H9 (cell line): Measurements from ENCODE around the gene HAUS7. TPM values are rescaled to one million over a fixed set of nuclear protein-coding genes. Genes with fewer than 3 reads are reported as not detected.

ENCODE experiments used
- DNase-seq: peaks from one replicate; pipeline ENCODE4 v3.0.0-alpha.2; 2017
- H2AFZ ChIP-seq: one replicate; pipeline ENCODE4 v1.6.1; 2013; ENCODE audit warnings: mild to moderate bottlenecking, low read length, control low read depth, moderate library complexity
- H2AK5ac ChIP-seq: 2 replicates; pipeline ENCODE4 v1.6.1; 2013; ENCODE audit warnings: low read length, control low read depth, mixed read lengths; ENCODE audit not compliant: insufficient read length
- H2BK120ac ChIP-seq: one replicate; pipeline ENCODE4 v1.6.1; 2013; ENCODE audit warnings: low read depth, mild to moderate bottlenecking, low read length, control low read depth, inconsistent platforms; ENCODE audit not compliant: poor library complexity, severe bottlenecking
- H2BK12ac ChIP-seq: 2 replicates; pipeline ENCODE4 v1.6.1; 2013; ENCODE audit warnings: low read length, control low read depth, mixed read lengths, low read depth; ENCODE audit not compliant: insufficient read length
- H2BK15ac ChIP-seq: 2 replicates; pipeline ENCODE4 v1.6.1; 2013; ENCODE audit warnings: low read depth, low read length, control low read depth
- H2BK20ac ChIP-seq: one replicate; pipeline ENCODE4 v1.6.1; 2013; ENCODE audit warnings: low read depth, mild to moderate bottlenecking, low read length, control low read depth, inconsistent platforms; ENCODE audit not compliant: poor library complexity, severe bottlenecking
- H2BK5ac ChIP-seq: 2 replicates; pipeline ENCODE4 v1.6.1; 2013; ENCODE audit warnings: low read length, control low read depth, mixed read lengths; ENCODE audit not compliant: insufficient read length
- H3K14ac ChIP-seq: 2 replicates; pipeline ENCODE4 v1.6.1; 2013; ENCODE audit warnings: low read length, control low read depth; ENCODE audit not compliant: insufficient read depth
- H3K18ac ChIP-seq: 2 replicates; pipeline ENCODE4 v1.6.1; 2013; ENCODE audit warnings: low read depth, mild to moderate bottlenecking, mixed read lengths, low read length, control low read depth; ENCODE audit not compliant: insufficient read length
- H3K23ac ChIP-seq: 2 replicates; pipeline ENCODE4 v1.6.1; 2013; ENCODE audit warnings: low read length, control low read depth, mixed read lengths, low read depth; ENCODE audit not compliant: insufficient read length
- H3K23me2 ChIP-seq: 2 replicates; pipeline ENCODE4 v1.6.1; 2013; ENCODE audit warnings: low read depth, mild to moderate bottlenecking, mixed read lengths, low read length, control low read depth; ENCODE audit not compliant: insufficient read length, poor library complexity, severe bottlenecking
- H3K27ac ChIP-seq: 2 replicates; pipeline ENCODE4 v1.5.1; 2013; ENCODE audit warnings: low read length, control low read depth, mixed read lengths, low read depth; ENCODE audit not compliant: insufficient read length
- H3K27me3 ChIP-seq: 2 replicates; pipeline ENCODE4 v1.6.1; 2013; ENCODE audit warnings: low read length, control low read depth, inconsistent platforms; ENCODE audit not compliant: insufficient read depth
- H3K4ac ChIP-seq: 2 replicates; pipeline ENCODE4 v1.6.1; 2013; ENCODE audit warnings: low read depth, mild to moderate bottlenecking, control low read depth, inconsistent platforms, low read length, moderate library complexity
- H3K4me1 ChIP-seq: 2 replicates; pipeline ENCODE4 v1.6.1; 2013; ENCODE audit warnings: low read length, control low read depth, inconsistent platforms; ENCODE audit not compliant: insufficient read depth
- H3K4me2 ChIP-seq: 2 replicates; pipeline ENCODE4 v1.6.1; 2013; ENCODE audit warnings: low read length, control low read depth, mixed read lengths; ENCODE audit not compliant: insufficient read length, insufficient read depth
- H3K56ac ChIP-seq: 2 replicates; pipeline ENCODE4 v1.6.1; 2013; ENCODE audit warnings: low read depth, mild to moderate bottlenecking, mixed read lengths, low read length, control low read depth; ENCODE audit not compliant: insufficient read length
- H3K79me1 ChIP-seq: 2 replicates; pipeline ENCODE4 v1.6.1; 2013; ENCODE audit warnings: low read depth, mild to moderate bottlenecking, moderate library complexity, low read length, control low read depth, inconsistent platforms; ENCODE audit not compliant: insufficient read depth, poor library complexity, severe bottlenecking
- H3K79me2 ChIP-seq: 2 replicates; pipeline ENCODE4 v1.6.1; 2013; ENCODE audit warnings: low read length, control low read depth, inconsistent platforms; ENCODE audit not compliant: insufficient read depth
- H3K9ac ChIP-seq: 2 replicates; pipeline ENCODE4 v1.6.1; 2013; ENCODE audit warnings: low read length, control low read depth, mixed read lengths; ENCODE audit not compliant: insufficient read length; ENCODE audit errors: extremely low read depth
- H3K9me3 ChIP-seq: one replicate; pipeline ENCODE4 v1.6.1; 2013; ENCODE audit warnings: low read depth, low read length, inconsistent platforms; ENCODE audit not compliant: control insufficient read depth
- H3T11ph ChIP-seq: one replicate; pipeline ENCODE4 v1.6.1; 2013; ENCODE audit warnings: mild to moderate bottlenecking, low read length, control low read depth, inconsistent platforms
- H4K20me1 ChIP-seq: one replicate; pipeline ENCODE4 v1.6.1; 2013; ENCODE audit not compliant: control insufficient read depth, insufficient read length, insufficient read depth
- H4K5ac ChIP-seq: 2 replicates; pipeline ENCODE4 v1.6.1; 2013; ENCODE audit warnings: low read depth, mild to moderate bottlenecking, mixed read lengths, low read length, control low read depth; ENCODE audit not compliant: insufficient read length
- H4K8ac ChIP-seq: replicated peaks from 2 replicates; pipeline ENCODE4 v1.6.1; 2013; ENCODE audit warnings: low read length, control low read depth, mixed read lengths, low read depth; ENCODE audit not compliant: insufficient read length
- H4K91ac ChIP-seq: 2 replicates; pipeline ENCODE4 v1.6.1; 2013; ENCODE audit warnings: low read depth, mild to moderate bottlenecking, moderate library complexity, mixed read lengths, low read length, control low read depth; ENCODE audit not compliant: insufficient read length
- H3K27ac Mint-ChIP-seq, 3 experiments: 2 replicates in 2 of 3; 3 replicates in 1 of 3; pipeline ENCODE4 v1.8.0; 2020 to 2021; ENCODE audit warnings: mixed read lengths in 3 of 3, mild to moderate bottlenecking in 1 of 3, moderate library complexity in 1 of 3
- H3K27me3 Mint-ChIP-seq: 2 replicates; pipeline ENCODE4 v1.8.0; 2021; ENCODE audit warnings: low read depth, mild to moderate bottlenecking, moderate library complexity, mixed read lengths
- H3K36me3 Mint-ChIP-seq, 3 experiments: 2 replicates in 2 of 3; 3 replicates in 1 of 3; pipeline ENCODE4 v1.8.0; 2020 to 2021; ENCODE audit warnings: low read depth in 3 of 3, mixed read lengths in 3 of 3; ENCODE audit not compliant: insufficient read depth in 1 of 3
- H3K4me1 Mint-ChIP-seq, 2 experiments: 2 replicates each; pipeline ENCODE4 v1.8.0; 2020; ENCODE audit warnings: mixed read lengths in 2 of 2
- H3K4me3 Mint-ChIP-seq, 2 experiments: 2 replicates in 1 of 2; 3 replicates in 1 of 2; pipeline ENCODE4 v1.8.0; 2020 to 2021; ENCODE audit warnings: mild to moderate bottlenecking in 2 of 2, mixed read lengths in 2 of 2, moderate library complexity in 1 of 2
- H3K9me3 Mint-ChIP-seq, 2 experiments: 2 replicates in 1 of 2; 3 replicates in 1 of 2; pipeline ENCODE4 v1.8.0; 2020; ENCODE audit warnings: mild to moderate bottlenecking in 2 of 2, mixed read lengths in 2 of 2, moderate library complexity in 1 of 2
- CTCF ChIP-seq: fragments of 200-600 bp; sonication (generic); conservative IDR thresholded peaks from 3 replicates; pipeline ENCODE4 v1.8.0; 2021; ENCODE audit warnings: antibody characterized with exemption, mild to moderate bottlenecking
- WGBS: extraction: QIAGEN DNeasy Blood & Tissue Kit; methylation state at CpG from one replicate; pipeline ENCODE4 v1.1.7; 2013; ENCODE audit warnings: missing lambda C conversion rate, low lambda C conversion rate, mixed read lengths; ENCODE audit not compliant: insufficient read length; ENCODE audit errors: extremely low coverage; 5-methylcytosine and 5-hydroxymethylcytosine counted together
- total RNA-seq: library from RNA; stranded (reverse); gene quantifications from 2 replicates; pipeline ENCODE4 v1.2.1, GENCODE V29; 2021

Gene HAUS7
- total RNA-seq, 1 experiment from 2014 or later: 45.3 TPM

- Histone ChIP-seq H4K5ac (no peak overlapping the region), H4K20me1 (no peaks in the 10 kb centered on the region), H3K9me3 (peaks cover 53% of the 10 kb centered on the region), H3K23ac (no peak overlapping the region), H3T11ph (no peak overlapping the region), H4K8ac (no peak overlapping the region), H3K79me1 (no peaks in the 10 kb centered on the region), H3K4me1 (no peaks in the 10 kb centered on the region), H3K9ac (no peak overlapping the region), H2AK5ac (no peak overlapping the region), H2BK15ac (no peak overlapping the region), H3K79me2 (no peaks in the 10 kb centered on the region), H2BK12ac (no peak overlapping the region), H4K91ac (no peak overlapping the region), H2BK20ac (no peak overlapping the region), H2BK120ac (no peak overlapping the region), H3K18ac (no peak overlapping the region), H3K27me3 (no peaks in the 10 kb centered on the region), H3K23me2 (no peaks in the 10 kb centered on the region), H2AFZ (no peak overlapping the region), H3K27ac (no peak overlapping the region), H3K4ac (no peak overlapping the region), H3K14ac (no peak overlapping the region), H2BK5ac (no peak overlapping the region), H3K4me2 (no peak overlapping the region), H3K56ac (no peak overlapping the region)
- H3K36me3 Mint-ChIP-seq: peaks cover 37 to 66% (median 48%) of the 10 kb centered on the region in 3 experiments
- DNase-seq: no peak
- no peak overlapping the region; a peak in 1 of 5 replicates for H3K4me3 Mint-ChIP-seq
- no peaks in the 10 kb centered on the region for H3K4me1 Mint-ChIP-seq
- no peak for TF ChIP-seq CTCF
- H3K9me3 Mint-ChIP-seq: peaks cover 78 to 87% of the 10 kb centered on the region in 2 experiments
- no peaks in the 10 kb centered on the region for H3K27me3 Mint-ChIP-seq
- peak overlapping the region in 1 of 3 experiments; percentile 23; a peak in 1 of 7 replicates for H3K27ac Mint-ChIP-seq
- WGBS: no CpG with 5 or more reads among the region's 4 CpGs
Observed at GRCh38 chrX:153459986-153460385, 10.4 kb downstream of the HAUS7 start.
